Smooth muscle cell (in vitro differentiated cells): ENCODE results near the gene CHRNA3. TPM values are rescaled to one million over a fixed set of nuclear protein-coding genes. Genes with fewer than 3 reads are reported as not detected.

Experiments used
- DNase-seq: peaks from one replicate; lab custom pipeline; 2025; ENCODE audit not compliant: unreplicated experiment; lab: John Stamatoyannopoulos, UW
- H2AFZ ChIP-seq: fragments of 200-600 bp; sonication (generic); 2 replicates; pipeline ENCODE4 v1.6.0; 2016; ENCODE audit warnings: antibody characterized with exemption, low read depth, mild to moderate bottlenecking
- H3F3A ChIP-seq: fragments of 200-600 bp; sonication (generic); 2 replicates; pipeline ENCODE4 v1.6.0; 2017; ENCODE audit warnings: antibody characterized with exemption, low read depth
- H3K27ac ChIP-seq: fragments of 200-600 bp; sonication (generic); 2 replicates; pipeline ENCODE4 v1.5.1; 2016; ENCODE audit warnings: low read depth, mild to moderate bottlenecking
- H3K27me3 ChIP-seq: fragments of 200-600 bp; sonication (generic); 2 replicates; pipeline ENCODE4 v1.6.1; 2016; ENCODE audit warnings: low read depth, mild to moderate bottlenecking
- H3K36me3 ChIP-seq: fragments of 200-600 bp; sonication (generic); 2 replicates; pipeline ENCODE4 v1.5.1; 2016; ENCODE audit warnings: low read depth
- H3K4me1 ChIP-seq: fragments of 200-600 bp; sonication (generic); 2 replicates; pipeline ENCODE4 v1.5.1; 2016; ENCODE audit warnings: low read depth
- H3K4me2 ChIP-seq: fragments of 200-600 bp; sonication (generic); 2 replicates; pipeline ENCODE4 v1.6.0; 2016; ENCODE audit warnings: mild to moderate bottlenecking
- H3K4me3 ChIP-seq: fragments of 200-600 bp; sonication (generic); 2 replicates; pipeline ENCODE4 v1.5.1; 2016; ENCODE audit warnings: mild to moderate bottlenecking
- H3K79me2 ChIP-seq: fragments of 200-600 bp; sonication (generic); 2 replicates; pipeline ENCODE4 v1.6.0; 2016; ENCODE audit warnings: low read depth, mild to moderate bottlenecking
- H3K9ac ChIP-seq: fragments of 200-600 bp; sonication (generic); 2 replicates; pipeline ENCODE4 v1.6.0; 2016; ENCODE audit warnings: low read depth
- H3K9me3 ChIP-seq: fragments of 200-600 bp; sonication (generic); replicated peaks from 2 replicates; pipeline ENCODE4 v1.5.1; 2016; ENCODE audit warnings: low read depth
- H4K20me1 ChIP-seq: fragments of 200-600 bp; sonication (generic); 2 replicates; pipeline ENCODE4 v1.6.0; 2016; ENCODE audit warnings: low read depth
- CTCF ChIP-seq: fragments of 200-600 bp; sonication (generic); IDR thresholded peaks from 2 replicates; pipeline ENCODE4 v1.5.1; 2017; ENCODE audit warnings: borderline replicate concordance, mild to moderate bottlenecking, antibody characterized with exemption; ENCODE audit not compliant: insufficient read depth, poor library complexity, severe bottlenecking
- WGBS: methylation state at CpG from one replicate; pipeline ENCODE4 v1.1.7; 2016; ENCODE audit warnings: low lambda C conversion rate; 5-methylcytosine and 5-hydroxymethylcytosine counted together
- polyA plus RNA-seq: library from polyadenylated mRNA; unstranded; fragments of >200 nt; fragmentation: Nextera tagmentation; extraction: Ambion mirVana; gene quantifications from 2 replicates; pipeline ENCODE4 v1.2.1, GENCODE V29; 2016
- total RNA-seq: library from RNA; depleted of rRNA; stranded (reverse); fragments of >200 nt; gene quantifications from 2 replicates; pipeline ENCODE4 v1.2.3, GENCODE V29; 2014

The CHRNA3 gene
- total and polyA plus RNA-seq, 2 experiments from 2014 or later, result 0.31 TPM; not detected in 1

GRCh38 chr15:78625606-78626280 is 4.9 kb upstream of the CHRNA3 start:
- Histone ChIP-seq H3K36me3 (no peaks in the 10 kb centered on the region), H3K4me1 (no peaks in the 10 kb centered on the region), H3K27ac (no peak overlapping the region), H3K79me2 (no peaks in the 10 kb centered on the region), H3K27me3 (peaks cover 78% of the 10 kb centered on the region), H3K4me3 (no peak overlapping the region), H3F3A (no peaks in the 10 kb centered on the region), H3K9ac (no peak overlapping the region), H3K9me3 (no peaks in the 10 kb centered on the region), H4K20me1 (no peaks in the 10 kb centered on the region), H3K4me2 (no peak overlapping the region), H2AFZ (no peak overlapping the region)
- no peak for DNase-seq
- no peak for TF ChIP-seq CTCF
- 86% methylated on average over 12 of the region's 12 CpGs for WGBS

DNA sequence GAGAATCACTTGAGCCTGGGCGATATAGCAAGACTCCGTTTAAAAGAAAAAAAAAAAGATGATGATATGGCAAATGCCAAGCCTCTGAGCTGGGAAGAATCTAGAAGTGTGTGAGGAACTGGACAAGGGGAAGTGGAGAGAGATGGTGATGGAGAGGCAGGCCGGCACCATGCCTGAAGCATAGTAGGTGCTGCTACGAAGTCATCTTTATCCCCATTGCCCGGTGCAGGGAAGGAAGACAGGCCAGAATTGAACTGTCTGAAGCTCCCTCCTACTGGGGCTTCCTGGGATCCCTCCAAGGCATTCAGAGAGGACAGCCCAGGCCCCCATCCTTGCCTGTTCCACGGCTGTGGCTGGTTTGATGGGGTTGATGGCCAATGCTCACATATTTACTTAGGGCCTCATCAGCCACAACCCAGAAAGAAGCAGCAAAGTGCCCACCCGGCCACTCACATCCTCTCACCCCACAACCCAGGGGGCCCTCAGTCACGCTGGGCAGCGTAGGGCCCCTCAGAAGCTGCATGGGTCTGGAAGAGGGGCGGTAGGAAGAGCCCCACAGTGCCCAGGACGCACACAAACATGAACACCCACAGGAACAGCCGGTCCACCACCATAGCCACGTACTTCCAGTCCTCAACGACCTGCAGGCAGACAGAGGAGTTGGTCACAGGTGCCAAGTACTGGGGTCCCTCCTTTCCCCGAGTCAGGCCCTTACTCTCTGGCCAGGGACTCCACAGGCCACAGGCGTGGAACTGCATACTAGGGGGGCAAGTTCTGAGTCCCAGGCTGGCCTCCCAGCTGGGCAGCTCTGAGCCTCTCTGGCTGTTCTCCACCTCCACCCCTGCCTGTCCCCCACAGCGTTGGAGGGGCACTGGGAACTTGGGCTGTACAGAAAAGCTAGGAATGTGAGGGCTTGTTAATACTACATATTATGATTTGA is 4.1 kb upstream of the CHRNA3 start:
- Histone ChIP-seq H3K4me2 (no peak overlapping the region), H4K20me1 (no peaks in the 10 kb centered on the region), H3K79me2 (no peaks in the 10 kb centered on the region), H2AFZ (no peak overlapping the region), H3K27ac (no peak overlapping the region), H3F3A (no peaks in the 10 kb centered on the region), H3K4me3 (no peak overlapping the region), H3K9ac (no peak overlapping the region), H3K9me3 (no peaks in the 10 kb centered on the region), H3K27me3 (peaks cover 87% of the 10 kb centered on the region), H3K36me3 (no peaks in the 10 kb centered on the region), H3K4me1 (peaks cover under 1% of the 10 kb centered on the region)
- no peak for TF ChIP-seq CTCF
- WGBS, result 89% methylated on average over 17 of the region's 17 CpGs
- DNase-seq, result no peak

DNA sequence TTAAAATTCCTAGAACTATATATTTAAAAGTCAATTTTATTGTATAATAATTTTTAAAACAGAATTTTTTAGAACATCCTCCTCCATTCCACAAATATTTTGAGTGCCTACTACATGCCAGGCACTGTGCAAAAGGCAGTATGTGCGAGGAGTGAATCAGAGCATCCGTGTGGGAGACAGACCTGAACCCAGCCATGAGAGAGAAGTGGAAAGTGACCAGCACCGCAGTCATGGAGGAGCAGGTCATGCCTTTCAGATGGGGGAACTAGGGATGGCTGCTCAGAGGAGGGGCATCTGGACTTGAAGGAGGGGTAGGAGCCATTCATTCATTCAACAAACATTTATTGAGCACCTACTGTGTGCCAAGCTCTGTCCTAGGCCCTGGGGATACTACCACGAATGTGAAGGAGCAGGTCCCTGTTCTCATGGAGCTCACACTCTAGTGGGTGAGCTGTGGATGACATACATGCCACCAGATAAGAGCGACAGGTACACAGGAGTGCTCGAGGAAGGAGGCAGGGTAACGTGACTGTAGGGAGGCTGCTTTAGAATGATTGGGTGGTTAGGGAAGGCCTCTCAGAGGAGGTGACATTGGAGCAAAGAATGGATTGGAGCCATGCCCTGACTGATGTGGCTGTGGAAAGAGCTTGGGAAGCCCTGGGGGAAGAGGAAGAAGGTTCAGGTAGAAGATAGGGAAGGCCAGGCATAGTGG is 3.1 kb upstream of the CHRNA3 start:
- peaks cover 94% of the 10 kb centered on the region for H3K27me3 ChIP-seq
- WGBS, result 84% methylated on average over 7 of the region's 7 CpGs

More for the DNA sequence above, 3.1 kb upstream of the CHRNA3 start:
- Histone ChIP-seq H3K4me2 (no peak overlapping the region), H3K4me3 (no peak overlapping the region), H3K27ac (no peak overlapping the region), H3K9me3 (no peaks in the 10 kb centered on the region), H3K4me1 (peaks cover 6% of the 10 kb centered on the region), H2AFZ (no peak overlapping the region), H4K20me1 (no peaks in the 10 kb centered on the region), H3K79me2 (no peaks in the 10 kb centered on the region), H3K9ac (no peak overlapping the region), H3K36me3 (no peaks in the 10 kb centered on the region), H3F3A (no peaks in the 10 kb centered on the region)
- no peak for TF ChIP-seq CTCF
- no peak for DNase-seq
